Activated T-cell treated with anti-CD3 and anti-CD28 coated beads, Interleukin-2, amount 50 U/mL, for 48 hours (primary cell): ENCODE data around the gene YY1.
"Not testable (repeated sequence)": the region's sequence is repeated elsewhere in the genome, so short reads cannot be mapped to it uniquely, and the experiment has no call there.

Source experiments
- DNase-seq, 2 experiments: peaks; one replicate each; pipeline ENCODE4 v3.0.0-alpha.2; 2020

The YY1 gene

GRCh38 chr14:100285021-100285912, 46.3 kb downstream of the YY1 start:
- peak; percentile 86 to 89 for DNase-seq

DNA sequence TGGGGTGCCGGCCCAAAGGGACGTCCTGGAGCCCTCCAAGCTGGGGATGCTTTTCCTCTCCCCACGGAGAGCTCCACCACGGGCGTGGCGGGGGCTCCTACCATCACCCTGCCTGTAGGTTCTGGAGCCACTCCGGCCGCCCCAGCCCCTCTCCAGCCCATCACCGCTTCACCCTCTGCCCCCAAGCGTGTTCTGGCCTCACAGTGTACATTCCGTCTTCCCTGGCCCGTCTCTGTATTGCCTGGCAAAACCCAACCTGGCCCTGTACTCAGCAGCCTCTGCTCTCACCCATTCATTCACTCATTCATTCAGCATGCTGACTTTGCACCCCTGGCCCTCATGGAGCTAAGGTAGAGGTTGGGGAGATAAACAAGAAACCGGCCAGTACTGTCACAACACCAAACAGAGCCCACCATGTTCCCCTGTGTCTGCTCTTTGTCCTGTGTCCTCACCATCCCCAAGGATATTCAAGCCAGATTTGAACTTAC, 47.0 kb downstream of the YY1 start:
- DNase-seq, result no peak

DNA sequence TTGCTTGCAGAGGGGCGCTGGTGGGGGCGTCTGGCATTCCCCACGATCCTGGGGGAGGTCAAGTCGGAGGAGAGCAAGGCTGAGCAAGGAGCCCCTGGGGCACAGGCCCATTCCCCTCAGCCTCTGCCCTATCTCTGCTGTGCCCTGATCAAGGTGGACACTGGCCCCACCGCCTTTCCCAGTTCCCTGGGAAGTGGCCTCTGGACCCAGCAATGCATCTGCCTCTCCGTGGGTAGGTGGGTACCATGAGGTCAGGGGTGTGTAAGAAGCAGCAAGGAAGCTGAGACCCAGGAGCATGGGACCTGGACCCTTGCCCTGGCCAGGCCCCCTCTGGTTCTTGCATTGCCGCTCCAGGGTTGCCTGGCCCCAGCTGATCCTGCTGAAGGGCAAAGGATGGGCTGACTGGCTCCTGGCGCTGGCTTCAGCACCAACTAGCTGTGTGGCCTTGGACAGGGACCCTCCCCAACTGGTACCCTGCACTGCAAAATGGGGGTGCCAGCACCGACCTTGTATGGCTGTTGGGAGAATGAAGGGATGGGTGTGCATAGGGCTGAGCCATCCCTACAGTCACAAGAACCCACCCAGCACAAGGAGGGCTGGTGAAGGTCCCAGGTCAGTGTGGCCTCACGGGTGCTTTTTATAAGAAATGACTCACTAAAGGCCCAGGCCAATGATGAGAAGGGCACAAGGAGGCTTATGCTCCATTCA, 47.7 kb downstream of the YY1 start:
- no peak for DNase-seq

DNA sequence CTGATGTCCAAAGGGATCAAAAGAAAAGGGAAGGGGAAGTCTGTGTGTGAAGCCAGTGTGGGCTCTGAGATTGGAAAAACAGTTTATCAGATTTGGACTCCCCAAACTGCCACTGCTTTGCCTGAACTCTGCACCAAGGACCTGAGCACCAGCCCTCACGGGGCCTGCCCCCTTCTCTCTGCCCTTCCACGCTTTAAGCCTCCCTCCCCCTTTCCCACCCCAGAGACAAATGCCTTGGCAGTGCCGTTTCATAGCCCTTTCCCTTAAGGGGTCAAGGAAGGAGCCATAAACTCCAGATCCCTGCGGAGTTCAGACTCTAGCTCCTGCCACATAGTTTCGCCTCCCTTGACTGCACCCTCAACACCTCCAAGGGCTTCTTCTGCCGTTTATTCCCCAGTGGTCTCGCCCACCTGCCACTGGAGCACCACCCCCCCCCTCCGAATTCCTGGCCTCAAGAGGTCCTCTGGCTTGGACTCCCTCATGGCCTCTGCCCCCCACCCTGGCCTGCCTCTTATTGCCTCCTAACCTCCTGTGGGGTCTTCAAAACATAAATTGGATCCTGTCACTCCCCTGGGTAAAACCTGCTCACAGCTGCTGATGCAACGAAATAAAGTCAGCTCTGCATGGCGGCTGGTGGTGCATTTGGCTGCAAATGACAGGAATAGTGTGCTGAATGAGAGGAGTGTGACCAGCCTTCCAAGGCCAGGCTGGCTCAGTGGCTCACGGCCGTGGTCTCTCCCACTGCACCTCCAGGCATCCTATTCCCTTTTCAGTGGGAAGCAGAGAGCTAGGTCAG, 48.5 kb downstream of the YY1 start:
- no peak for DNase-seq

DNA sequence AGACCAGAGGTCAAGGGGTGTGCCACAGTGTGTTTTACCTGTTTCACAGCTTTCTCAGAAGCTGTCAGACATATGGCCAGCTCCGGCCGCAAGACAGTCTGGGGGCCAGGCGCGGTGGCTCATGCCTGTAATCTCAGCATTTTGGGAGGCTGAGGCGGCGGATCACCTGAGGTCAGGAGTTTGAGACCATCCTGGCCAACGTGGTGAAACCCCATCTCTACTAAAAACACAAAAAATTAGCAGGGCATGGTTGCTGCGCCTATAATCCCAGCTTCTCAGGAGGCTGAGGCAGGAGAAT, 49.0 kb downstream of the YY1 start:
- not testable (repeated sequence) for DNase-seq

DNA sequence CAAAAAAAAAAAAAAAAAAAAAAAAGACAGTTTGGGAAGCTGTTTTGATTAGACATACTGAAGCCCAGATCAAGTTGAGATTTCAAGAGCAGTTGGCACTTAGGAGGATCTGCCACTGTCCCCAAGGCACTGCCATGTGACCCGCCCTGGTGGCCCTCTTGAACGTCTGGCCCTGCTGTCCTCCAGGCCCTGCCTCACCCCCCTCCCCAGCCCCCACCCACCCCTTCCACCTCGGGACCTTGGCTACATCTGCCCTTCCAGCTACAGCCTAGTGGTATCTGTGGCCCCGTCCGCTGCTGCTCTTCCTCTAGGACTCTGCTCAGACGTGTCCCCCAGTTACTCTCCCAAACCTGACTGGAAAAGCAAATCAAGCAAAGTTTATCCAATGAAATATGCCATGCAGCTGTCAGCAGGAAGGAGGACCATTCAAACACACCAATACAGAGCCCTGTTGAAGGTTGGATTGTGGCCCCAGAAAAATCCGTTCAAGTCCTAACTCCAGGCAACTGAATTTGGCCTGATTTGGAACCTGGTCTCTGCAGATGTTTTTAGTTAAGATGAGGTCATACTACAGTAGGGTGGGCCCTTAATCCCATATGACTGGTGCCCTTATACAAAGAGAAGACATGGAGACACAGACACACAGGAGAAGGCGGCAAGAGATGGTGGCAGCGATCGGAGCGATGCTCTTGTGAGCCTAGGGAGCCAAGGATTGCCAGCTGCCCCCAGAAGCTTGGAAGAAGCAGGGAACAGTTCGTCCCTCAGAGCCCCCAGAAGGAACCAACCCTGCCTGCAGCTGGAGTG, 49.6 kb downstream of the YY1 start:
- no peak for DNase-seq

DNA sequence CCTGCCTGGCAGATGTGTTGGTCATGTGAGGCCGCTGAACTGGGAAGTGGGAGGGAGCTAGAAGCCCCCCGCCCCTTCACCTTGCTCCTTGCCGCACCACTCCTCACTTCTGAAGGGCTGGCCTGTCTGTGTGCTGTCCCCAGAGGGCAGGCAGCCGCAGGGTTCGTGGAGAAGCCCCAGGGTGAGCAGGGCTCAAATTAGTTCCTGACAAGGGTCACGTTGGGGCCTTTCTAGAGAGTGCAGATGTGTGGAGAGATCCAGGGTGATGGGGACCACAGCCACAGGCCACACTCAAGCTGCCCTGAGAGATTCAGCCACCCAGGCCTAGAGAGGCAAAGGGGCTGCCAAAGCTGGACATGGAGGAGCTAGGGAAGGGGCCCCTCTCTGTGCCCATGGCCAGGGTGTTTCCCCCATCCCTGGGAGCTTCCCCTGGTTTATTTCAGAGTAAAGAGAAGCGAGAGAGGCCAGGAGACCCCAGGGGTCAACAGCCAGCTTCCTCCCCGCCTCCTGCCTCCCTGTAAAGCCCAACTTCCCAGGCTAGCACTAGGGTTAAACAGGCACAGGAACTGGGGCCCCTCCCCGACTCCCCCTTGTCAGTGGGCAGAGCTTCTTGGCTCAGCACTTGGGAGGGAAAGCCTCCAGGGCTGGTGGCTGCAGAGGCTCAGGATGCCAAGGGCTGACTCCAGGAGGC, 51.1 kb downstream of the YY1 start:
- DNase-seq, result no peak

DNA sequence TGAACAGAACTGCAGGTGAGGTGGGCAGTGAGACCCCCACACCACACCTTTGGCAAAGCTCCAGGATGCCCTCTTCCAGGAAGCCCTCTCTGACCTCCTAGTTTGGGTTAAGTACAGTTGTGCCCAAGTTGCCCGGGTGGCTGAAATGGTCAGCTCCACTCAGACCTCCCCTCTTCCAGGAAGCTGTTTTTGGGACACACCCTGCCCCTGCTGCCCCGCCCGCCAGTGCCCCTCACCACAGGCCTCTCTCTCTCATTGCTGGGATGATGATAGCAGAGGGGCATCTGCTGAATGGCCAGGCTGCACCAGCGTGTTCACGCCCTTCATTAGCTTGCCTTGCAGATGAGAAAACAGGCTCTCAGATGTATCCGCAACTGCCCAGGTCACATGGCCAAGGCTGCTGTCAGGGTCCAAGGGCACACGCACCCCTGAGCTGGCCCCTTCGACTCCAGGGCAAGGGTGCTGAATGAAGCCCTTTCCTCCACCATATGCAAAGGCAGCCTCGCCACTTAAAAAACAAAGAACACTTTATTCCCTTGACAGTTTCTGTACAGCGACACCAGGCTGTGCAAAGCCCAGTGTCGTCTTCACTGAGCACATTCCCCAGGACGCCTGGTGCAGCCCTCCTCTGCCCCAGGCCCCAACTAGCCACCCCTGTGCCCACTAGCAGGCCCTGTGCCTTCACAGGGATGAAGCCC, 51.8 kb downstream of the YY1 start:
- no peak for DNase-seq

DNA sequence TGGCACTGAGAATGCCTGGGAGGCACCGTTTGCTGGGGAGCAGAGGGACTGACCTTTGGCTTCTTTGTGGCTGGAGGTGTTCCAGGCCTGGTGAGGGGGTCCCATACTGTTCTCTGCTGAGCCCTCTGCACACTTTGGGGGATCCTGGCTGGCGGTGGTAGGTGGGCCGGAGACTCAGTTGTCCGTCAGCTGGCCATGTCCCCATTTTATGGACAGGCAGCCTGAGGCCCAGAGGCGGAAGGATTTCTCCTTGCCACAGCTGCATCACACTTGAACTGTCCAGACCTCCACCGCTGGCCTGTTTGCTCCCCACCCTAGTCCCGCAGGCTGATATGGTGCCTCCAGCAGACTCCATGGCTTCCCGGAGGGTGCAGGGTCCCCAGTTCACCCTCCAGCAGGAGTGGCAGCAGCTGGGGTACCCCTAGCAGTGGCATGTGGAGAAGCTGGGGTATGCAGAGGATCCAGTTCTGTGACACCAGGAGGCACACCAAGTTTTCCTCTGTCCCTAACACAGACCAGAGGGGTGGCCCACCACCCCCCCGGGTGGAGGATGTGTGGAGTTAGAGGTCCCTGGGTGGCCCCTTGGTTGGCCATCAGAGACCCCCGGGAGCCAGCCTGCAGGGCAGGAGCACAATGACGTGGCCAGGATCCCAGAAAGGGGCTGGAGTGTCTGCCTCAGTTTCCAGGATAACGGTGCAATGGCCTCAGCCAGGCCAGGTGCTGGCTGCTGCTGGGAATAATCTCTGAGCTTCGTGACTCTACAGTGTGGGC, 52.5 kb downstream of the YY1 start:
- DNase-seq, result no peak

- DNase-seq, result no peak
These were observed 53.4 kb downstream of the YY1 start for GRCh38 chr14:100292301-100292775.

DNA sequence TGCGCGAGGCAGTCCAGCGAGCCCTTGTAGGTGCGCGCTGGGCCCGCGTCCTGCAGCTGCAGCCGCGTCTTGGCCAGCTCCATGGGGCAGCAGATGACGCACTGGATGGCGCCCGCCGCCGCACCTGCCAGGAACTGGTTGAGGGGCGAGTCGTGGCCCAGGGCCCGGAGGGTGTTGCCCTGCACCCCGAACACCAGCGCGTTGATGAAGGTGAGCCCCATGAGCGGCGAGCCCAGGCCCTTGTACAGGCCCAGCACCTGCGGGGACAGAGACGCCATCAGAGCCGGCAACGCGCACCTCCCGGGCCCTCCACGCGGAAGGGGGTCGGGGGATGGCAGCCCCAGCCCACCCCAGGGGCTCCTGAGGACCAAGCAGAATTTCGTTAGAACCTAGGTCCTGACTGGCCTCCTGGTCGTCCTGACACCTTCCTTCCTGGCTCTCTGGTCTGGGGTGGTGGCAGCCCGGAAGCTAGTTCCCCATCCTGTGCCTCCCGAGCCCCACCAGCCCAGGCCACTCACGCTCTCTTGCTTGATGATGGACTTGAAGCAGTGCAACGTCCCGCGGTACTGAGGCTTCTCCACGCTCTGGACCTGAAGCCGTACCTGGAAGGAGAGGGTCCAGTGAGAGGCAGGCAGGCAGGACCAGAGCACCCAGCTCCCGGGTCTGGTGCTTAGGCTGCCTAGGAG, 54.0 kb downstream of the YY1 start:
- DNase-seq, result no peak

GRCh38 chr14:100293497-100294212, 54.7 kb downstream of the YY1 start:
- no peak for DNase-seq

DNA sequence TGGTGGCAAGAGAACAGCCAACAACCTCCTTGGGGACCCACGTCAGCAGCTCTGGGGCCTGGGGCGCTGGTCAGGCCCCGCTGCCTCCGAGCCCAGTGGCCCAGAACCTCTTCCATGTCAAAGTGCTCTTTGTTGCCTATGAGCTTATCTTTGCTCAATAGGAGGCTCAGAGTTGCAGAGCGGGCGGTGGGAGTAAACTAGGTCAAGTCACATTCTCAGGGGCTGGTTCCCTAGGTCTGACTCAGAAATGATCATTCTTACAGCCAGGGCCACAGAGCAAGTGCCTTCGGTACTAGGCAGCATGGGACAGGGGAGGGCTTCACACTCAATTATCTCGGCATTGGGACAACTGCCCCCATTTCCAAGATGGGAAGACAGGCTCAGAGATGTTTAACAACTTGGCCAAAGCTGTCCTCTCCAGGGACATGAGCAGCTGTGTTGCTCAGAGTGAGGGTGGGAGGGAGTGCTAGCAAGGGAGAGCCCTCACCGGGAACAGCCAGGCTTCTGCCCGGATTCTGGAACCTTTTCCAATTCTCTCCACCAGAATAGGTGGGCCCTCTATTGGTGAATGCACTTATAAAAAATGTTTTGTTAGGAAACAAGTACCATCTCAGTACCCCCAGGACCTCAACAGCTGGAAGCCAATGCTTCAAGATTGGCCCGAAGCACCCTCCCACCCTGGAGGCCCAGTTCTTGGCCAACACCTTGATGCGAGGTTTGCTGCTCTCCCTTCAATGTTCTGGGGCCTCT, 55.4 kb downstream of the YY1 start:
- no peak for DNase-seq

- no peak for DNase-seq
These were observed 56.0 kb downstream of the YY1 start for GRCh38 chr14:100294963-100295330.

DNA sequence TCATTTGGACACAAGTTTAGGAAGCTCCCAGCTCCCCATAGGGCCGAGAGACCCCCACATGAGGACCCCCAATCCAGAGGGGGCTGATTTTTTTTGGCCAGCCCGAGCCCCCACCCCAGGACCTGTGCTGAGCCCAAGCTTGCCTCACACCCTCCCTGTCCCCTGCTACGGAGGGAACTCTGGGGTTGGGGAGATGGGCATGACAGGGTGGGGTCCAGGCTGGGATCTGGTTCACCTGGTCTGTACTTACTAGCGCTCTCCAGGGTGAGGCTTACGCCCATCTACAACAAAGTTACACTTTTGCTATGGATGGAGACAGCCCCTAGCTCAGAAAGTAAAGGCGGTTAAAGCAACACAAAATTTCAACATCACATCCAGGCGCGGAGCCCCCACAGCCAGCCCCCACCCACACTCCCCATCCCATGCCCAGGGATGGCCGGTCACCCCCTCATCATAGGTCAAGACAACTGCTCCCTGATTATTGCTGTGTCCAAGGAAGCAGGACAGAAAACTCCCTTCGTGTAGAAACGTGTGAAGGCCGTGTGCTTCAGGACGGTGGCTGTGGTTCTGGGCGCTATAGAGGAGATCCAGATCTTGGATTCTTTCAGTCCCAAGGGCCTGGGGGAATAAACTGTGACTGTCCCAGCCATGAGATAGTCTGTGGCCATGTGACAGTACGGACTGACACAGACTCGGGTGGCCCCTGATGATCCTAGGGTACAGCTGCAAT, 56.6 kb downstream of the YY1 start:
- DNase-seq, result no peak

GRCh38 chr14:100296106-100296651, 57.2 kb downstream of the YY1 start:
- no peak for DNase-seq

DNA sequence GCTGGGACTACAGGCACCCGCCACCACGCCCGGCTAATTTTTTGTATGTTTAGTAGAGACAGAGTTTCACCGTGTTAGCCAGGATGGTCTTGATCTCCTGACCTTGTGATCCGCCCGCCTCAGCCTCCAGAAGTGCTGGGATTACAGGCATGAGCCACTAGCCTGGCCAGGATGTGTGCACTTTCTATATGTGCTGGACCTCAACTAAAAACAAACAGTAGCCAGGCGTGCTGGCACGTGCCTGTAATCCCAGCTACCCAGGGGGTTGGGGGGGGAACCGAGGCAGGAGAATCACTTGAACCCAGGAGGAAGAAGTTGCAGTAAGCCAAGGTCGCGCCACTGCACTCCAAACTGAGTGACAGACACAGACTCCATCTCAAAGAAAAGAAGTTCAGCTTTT, 57.8 kb downstream of the YY1 start:
- DNase-seq, result not testable (repeated sequence)
